D721Med (cell line): Measurements from ENCODE around the gene ETFA.

Source experiments
- DNase-seq: peaks from one replicate; pipeline ENCODE4 v3.0.0; 2011; ENCODE audit warnings: low spot score; ENCODE audit not compliant: insufficient read length
- FAIRE-seq: peaks from 2 replicates; lab custom pipeline; 2011; peaks lifted over from hg19 to GRCh38; lab: Jason Lieb, UNC
- TF ChIP-seq, protein P1 (sequence below): IDR thresholded peaks from 2 replicates; pipeline ENCODE4 v1.5.1; 2012; ENCODE audit warnings: mild to moderate bottlenecking, control low read depth; ENCODE audit not compliant: insufficient read depth; ENCODE audit errors: missing control alignments

Gene ETFA

GRCh38 chr15:76183930-76184649 is 127.2 kb downstream of the ETFA start:
- TF ChIP-seq, protein P1, sequence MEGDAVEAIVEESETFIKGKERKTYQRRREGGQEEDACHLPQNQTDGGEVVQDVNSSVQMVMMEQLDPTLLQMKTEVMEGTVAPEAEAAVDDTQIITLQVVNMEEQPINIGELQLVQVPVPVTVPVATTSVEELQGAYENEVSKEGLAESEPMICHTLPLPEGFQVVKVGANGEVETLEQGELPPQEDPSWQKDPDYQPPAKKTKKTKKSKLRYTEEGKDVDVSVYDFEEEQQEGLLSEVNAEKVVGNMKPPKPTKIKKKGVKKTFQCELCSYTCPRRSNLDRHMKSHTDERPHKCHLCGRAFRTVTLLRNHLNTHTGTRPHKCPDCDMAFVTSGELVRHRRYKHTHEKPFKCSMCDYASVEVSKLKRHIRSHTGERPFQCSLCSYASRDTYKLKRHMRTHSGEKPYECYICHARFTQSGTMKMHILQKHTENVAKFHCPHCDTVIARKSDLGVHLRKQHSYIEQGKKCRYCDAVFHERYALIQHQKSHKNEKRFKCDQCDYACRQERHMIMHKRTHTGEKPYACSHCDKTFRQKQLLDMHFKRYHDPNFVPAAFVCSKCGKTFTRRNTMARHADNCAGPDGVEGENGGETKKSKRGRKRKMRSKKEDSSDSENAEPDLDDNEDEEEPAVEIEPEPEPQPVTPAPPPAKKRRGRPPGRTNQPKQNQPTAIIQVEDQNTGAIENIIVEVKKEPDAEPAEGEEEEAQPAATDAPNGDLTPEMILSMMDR = no peak
- FAIRE-seq (no peak), DNase-seq (no peak)

DNA sequence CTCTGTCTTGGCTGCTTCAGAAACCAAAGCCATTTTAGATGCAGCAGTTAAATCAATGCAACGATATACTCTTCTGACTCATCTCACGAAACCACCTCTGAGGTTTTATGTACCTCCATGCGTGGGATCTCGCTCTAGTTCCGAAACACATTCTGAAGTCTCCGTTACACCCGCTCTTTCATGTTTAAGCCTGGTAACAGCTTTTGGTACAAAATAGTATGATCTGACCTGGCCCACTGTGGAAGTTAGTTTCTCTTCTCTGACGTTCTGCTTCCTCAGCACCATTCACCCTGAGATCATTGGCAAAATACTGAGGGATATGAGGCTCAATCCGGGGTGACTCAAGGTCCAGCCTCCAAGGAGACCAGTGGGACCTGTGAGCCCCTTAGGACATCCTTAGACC is 129.6 kb downstream of the ETFA start:
- TF ChIP-seq, protein P1 = no peak
- no peak for FAIRE-seq
- DNase-seq = no peak

DNA sequence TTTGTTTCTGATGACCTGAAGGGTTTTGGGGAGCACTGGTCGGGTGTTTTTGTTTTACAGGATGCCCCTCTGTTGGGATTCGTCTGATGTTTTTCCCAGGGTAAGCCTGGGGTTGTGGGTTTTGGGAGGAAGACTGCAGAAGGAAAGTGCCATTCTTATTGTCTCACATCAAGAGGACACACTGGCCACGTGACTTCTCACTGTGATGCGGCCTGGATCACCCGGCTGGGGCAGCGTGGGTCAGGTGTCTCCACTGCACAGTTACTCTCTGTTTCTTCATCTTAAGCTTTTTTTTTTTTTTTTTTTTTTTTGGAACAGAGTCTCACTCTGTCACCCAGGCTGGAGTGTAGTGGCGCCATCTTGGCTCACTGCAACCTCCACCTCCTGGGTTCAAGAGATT is 130.9 kb downstream of the ETFA start:
- TF ChIP-seq, protein P1 = no peak
- no peak for FAIRE-seq
- no peak for DNase-seq

- DNase-seq (no peak), FAIRE-seq (no peak)
- TF ChIP-seq, protein P1 = no peak
Observed at GRCh38 chr15:76179023-76179422, 132.2 kb downstream of the ETFA start.

DNA sequence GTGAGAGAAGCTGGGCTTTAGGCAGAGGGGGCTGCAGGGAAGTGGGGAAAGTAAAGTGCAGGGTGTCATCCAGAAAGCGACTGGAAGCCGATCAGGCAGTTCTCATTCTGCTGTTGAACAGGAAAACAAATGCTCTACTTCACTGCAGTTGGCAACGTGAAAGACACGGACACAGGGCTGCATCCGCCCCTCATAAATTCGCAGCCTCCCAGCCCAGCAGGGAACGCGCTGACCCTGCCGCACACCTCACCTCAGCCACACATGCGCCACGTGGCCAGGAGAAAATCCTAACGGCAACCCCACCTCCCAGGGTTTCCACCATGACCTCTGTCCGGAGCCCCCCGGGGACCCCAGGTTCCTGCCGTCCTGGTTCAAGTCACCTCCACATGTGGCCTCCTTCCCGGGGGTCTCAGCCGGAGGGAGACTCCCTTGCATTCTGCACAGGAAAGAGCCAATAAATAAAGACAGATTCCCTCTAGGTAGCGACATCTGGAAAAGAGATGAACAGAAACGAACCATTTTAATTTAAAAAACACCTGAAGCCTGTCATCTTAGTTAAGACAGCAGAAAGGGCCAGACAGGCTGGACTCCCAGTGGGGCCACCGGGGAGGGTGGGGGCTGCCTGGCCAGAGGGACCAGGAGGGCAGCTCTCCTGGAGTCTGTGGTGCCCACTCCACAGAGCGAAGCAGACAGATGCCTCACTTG is 132.8 kb downstream of the ETFA start:
- DNase-seq (no peak), FAIRE-seq (no peak)
- TF ChIP-seq, protein P1 = no peak

GRCh38 chr15:76177491-76178040 is 133.7 kb downstream of the ETFA start:
- TF ChIP-seq, protein P1 = no peak
- FAIRE-seq (no peak), DNase-seq (no peak)

DNA sequence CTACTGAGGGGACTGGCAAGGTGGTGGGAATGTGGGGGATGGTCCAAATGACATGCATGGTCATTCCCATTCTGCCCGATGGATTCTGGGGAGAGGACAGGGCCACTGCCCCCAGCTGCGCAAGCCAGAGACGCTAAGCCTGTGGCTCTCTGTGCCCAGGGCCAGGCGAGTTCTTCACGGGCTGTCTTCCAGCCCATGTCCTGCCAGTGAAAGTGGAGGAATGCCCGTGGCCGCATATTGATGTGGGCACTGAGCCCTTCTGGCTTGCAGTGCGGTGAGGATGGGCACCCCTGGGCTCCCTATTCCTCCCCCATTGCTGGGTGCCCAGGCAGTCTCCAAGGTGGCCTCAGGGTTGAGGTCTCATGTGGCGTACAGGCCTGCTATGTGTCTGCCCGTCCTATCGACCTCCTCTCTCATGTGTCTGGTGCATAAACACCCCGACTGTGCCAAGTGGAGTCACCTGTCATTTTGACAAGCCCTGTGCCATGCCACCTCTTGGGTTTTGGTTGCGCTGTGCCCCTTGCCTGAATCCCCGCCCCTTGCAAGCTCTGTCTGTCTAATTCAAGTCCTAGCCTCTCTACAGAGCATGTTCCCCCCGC is 134.7 kb downstream of the ETFA start:
- FAIRE-seq (no peak), DNase-seq (no peak)
- TF ChIP-seq, protein P1 = no peak
